Amniotic stem cell (primary cell): ENCODE measurements around the gene PSKH1.
"Not testable (repeated sequence)": the region's sequence is repeated elsewhere in the genome, so short reads cannot be mapped to it uniquely, and the experiment has no call there.

Source experiments
- DNase-seq: peaks from one replicate; lab custom pipeline; 2025; lab: John Stamatoyannopoulos, UW

The PSKH1 gene

GRCh38 chr16:67892899-67893742, at the start of gene PSKH1:
Gene PSKH1, plus strand, starts transcription at chr16:67893254. Its CDS starts 15,496 bp downstream, at chr16:67908750.
- peak; percentile 93 for DNase-seq

- DNase-seq: no peak
Measured at GRCh38 chr16:67843343-67843765, 49.7 kb upstream of the PSKH1 start.

GRCh38 chr16:67844497-67844896, 48.6 kb upstream of the PSKH1 start:
- no peak for DNase-seq

- no peak for DNase-seq
Measured at GRCh38 chr16:67845291-67846062, 47.6 kb upstream of the PSKH1 start.

- DNase-seq: no peak
Measured at GRCh38 chr16:67846063-67846319, 47.1 kb upstream of the PSKH1 start.

GRCh38 chr16:67846320-67847063, 46.6 kb upstream of the PSKH1 start, which contains the start of gene NUTF2:
Gene NUTF2, plus strand, starts transcription at chr16:67846933. Its CDS starts 18,198 bp downstream, at chr16:67865131.
- peak; percentile 93 for DNase-seq

- peak; percentile 57 for DNase-seq
Measured at GRCh38 chr16:67847064-67847861, 45.8 kb upstream of the PSKH1 start, which contains the start of gene CENPT. Gene CENPT, minus strand, starts transcription at chr16:67847693. Its CDS starts 13,834 bp downstream, at chr16:67833859.

GRCh38 chr16:67848118-67848517, 44.9 kb upstream of the PSKH1 start:
- DNase-seq: no peak

- DNase-seq: no peak
Measured at GRCh38 chr16:67853670-67854069, 39.4 kb upstream of the PSKH1 start.

GRCh38 chr16:67855789-67856188, 37.3 kb upstream of the PSKH1 start:
- no peak for DNase-seq

GRCh38 chr16:67856927-67857546, 36.0 kb upstream of the PSKH1 start:
- DNase-seq: no peak

GRCh38 chr16:67857547-67858233, 35.4 kb upstream of the PSKH1 start:
- DNase-seq: peak; percentile 92

GRCh38 chr16:67858500-67858899, 34.6 kb upstream of the PSKH1 start:
- no peak for DNase-seq

GRCh38 chr16:67860589-67861398, 32.3 kb upstream of the PSKH1 start:
- no peak for DNase-seq

- DNase-seq: no peak
Measured at GRCh38 chr16:67861877-67862276, 31.2 kb upstream of the PSKH1 start.

GRCh38 chr16:67862623-67863583, 30.2 kb upstream of the PSKH1 start:
- DNase-seq: no peak

- not testable (repeated sequence) for DNase-seq
Measured at GRCh38 chr16:67864044-67864443, 29.0 kb upstream of the PSKH1 start.

GRCh38 chr16:67864594-67864993, 28.5 kb upstream of the PSKH1 start:
- DNase-seq: no peak
